Adrenal gland (tissue), 5 donors: ENCODE measurements around the gene IQUB.

Source experiments
- CTCF ChIP-seq, 6 experiments: fragments of 450-650 bp in 4 of 6; fragments of 200-600 bp in 2 of 6; sonication (generic) in 1 of 6; IDR thresholded peaks; 1 replicate in 5 of 6; 2 replicates in 1 of 6; pipeline versions ENCODE4 v1.5.1 to v1.8.0; 2016 to 2021; ENCODE audit warnings: antibody characterized with exemption in 6 of 6, mild to moderate bottlenecking in 2 of 6, moderate library complexity in 1 of 6
- POLR2A ChIP-seq, 2 donors: fragments of 450-650 bp; IDR thresholded peaks; one replicate each; pipeline ENCODE4 v1.6.1; 2017; ENCODE audit warnings: antibody characterized with exemption in 2 of 2, mild to moderate bottlenecking in 2 of 2, moderate library complexity in 1 of 2
- donor health status: DM: no; HTN: no; CAD: no.

GRCh38 chr7:123431075-123431614 lies 103.2 kb downstream of the IQUB start:
- TF ChIP-seq CTCF (IDR thresholded peaks at IDR 0.05), result no peak
- no peak for TF ChIP-seq POLR2A (IDR thresholded peaks at IDR 0.05)
